Measurements from ENCODE around the gene PPP2R1A.

The PPP2R1A gene

GRCh38 chr19:52275988-52276387, 86.1 kb downstream of the PPP2R1A start:
- H3K4me3 ChIP-seq (ENCODE audit: low read depth, low read length), result no peak overlapping the region
- no peak for TF ChIP-seq CTCF (IDR thresholded peaks at IDR 0.05; ENCODE audit: low read depth, low read length)

GRCh38 chr19:52277471-52277870, 87.6 kb downstream of the PPP2R1A start:
- TF ChIP-seq CTCF (IDR thresholded peaks at IDR 0.05; ENCODE audit: low read depth, low read length), result no peak
- no peak overlapping the region for H3K4me3 ChIP-seq (ENCODE audit: low read depth, low read length)

Data from WI38 (cell line).